CD4-positive, alpha-beta T cell (primary cell): ENCODE measurements around the gene CFAP52. TPM values are rescaled to one million over a fixed set of nuclear protein-coding genes. Genes with fewer than 3 reads are reported as not detected.

ENCODE experiments used
- ATAC-seq: fragments of 200-7000 bp; cut with Tn5 transposase; one replicate; pipeline ENCODE4 v1.10.0; 2022; ENCODE audit warnings: mild to moderate bottlenecking; ENCODE audit not compliant: poor library complexity
- CTCF ChIA-PET: fragments of 350-600 bp; sonication (Branson Sonifier 250); formaldehyde crosslinking; loops from one replicate; lab custom pipeline; 2021; ENCODE audit warnings: antibody characterized with exemption, inconsistent platforms; lab: Charles Lee
- POLR2A ChIA-PET: fragments of 350-600 bp; sonication (Branson Sonifier 250); formaldehyde crosslinking; loops from one replicate; lab custom pipeline; 2021; ENCODE audit warnings: antibody characterized with exemption, inconsistent platforms; lab: Charles Lee
- DNase-seq, 14 experiments: peaks; one replicate each; pipeline ENCODE4 v3.0.0-alpha.2; 2013 to 2020; ENCODE audit warnings: mixed read lengths in 2 of 14
- H3K27ac ChIP-seq, 2 donors: one replicate each; pipeline versions ENCODE4 v1.5.1 to v1.7.0; 2013; ENCODE audit warnings: low read length in 2 of 2, low read depth in 1 of 2, mild to moderate bottlenecking in 1 of 2
- H3K27me3 ChIP-seq, 2 experiments: 1 replicate in 1 of 2; 2 replicates in 1 of 2; pipeline versions ENCODE4 v1.6.1 to v1.7.0; 2013; ENCODE audit warnings: low read length in 2 of 2, control low read depth in 1 of 2, mild to moderate bottlenecking in 1 of 2, moderate library complexity in 1 of 2; ENCODE audit not compliant: insufficient read depth in 2 of 2, control insufficient read depth in 1 of 2
- H3K36me3 ChIP-seq: one replicate; pipeline ENCODE4 v1.6.1; 2013; ENCODE audit warnings: low read length, control low read depth; ENCODE audit not compliant: insufficient read depth
- H3K4me1 ChIP-seq: one replicate; pipeline ENCODE4 v1.6.1; 2013; ENCODE audit warnings: low read length, control low read depth; ENCODE audit not compliant: insufficient read depth
- H3K4me3 ChIP-seq: one replicate; pipeline ENCODE4 v1.5.1; 2013; ENCODE audit warnings: mild to moderate bottlenecking, low read length, moderate library complexity
- H3K9me3 ChIP-seq, 2 experiments: 1 replicate in 1 of 2; 2 replicates in 1 of 2; pipeline versions ENCODE4 v1.6.1 to v1.7.0; 2013; ENCODE audit warnings: low read length in 2 of 2, mild to moderate bottlenecking in 2 of 2, control low read depth in 1 of 2, moderate library complexity in 1 of 2; ENCODE audit not compliant: control insufficient read depth in 1 of 2, insufficient read depth in 1 of 2
- H3K27ac Mint-ChIP-seq: one replicate; pipeline ENCODE4 v1.8.0; 2020; ENCODE audit warnings: mixed read lengths
- H3K27me3 Mint-ChIP-seq: one replicate; pipeline ENCODE4 v1.8.0; 2021; ENCODE audit warnings: mixed read lengths
- H3K36me3 Mint-ChIP-seq: one replicate; pipeline ENCODE4 v1.8.0; 2021; ENCODE audit warnings: low read depth, mixed read lengths
- H3K4me1 Mint-ChIP-seq: one replicate; pipeline ENCODE4 v1.8.0; 2021; ENCODE audit warnings: low read depth, mixed read lengths
- H3K4me3 Mint-ChIP-seq: one replicate; pipeline ENCODE4 v1.8.0; 2020; ENCODE audit warnings: mild to moderate bottlenecking, mixed read lengths
- H3K9me3 Mint-ChIP-seq: one replicate; pipeline ENCODE4 v1.8.0; 2020; ENCODE audit warnings: mixed read lengths
- CTCF ChIP-seq: fragments of 200-600 bp; IDR thresholded peaks from one replicate; pipeline ENCODE4 v1.8.0; 2022; ENCODE audit warnings: antibody characterized with exemption, mild to moderate bottlenecking
- intact Hi-C, 2 experiments: fragments of 100-400 bp; cut with DNase I in 1 of 2; cut with micrococcal nuclease in 1 of 2; formaldehyde crosslinking; loops; one replicate each; pipeline versions ENCODE4 v1.15.1 to v1.9.0; 2023 to 2025; cut with DNase I, micrococcal nuclease
- total RNA-seq, 174 experiments: library from RNA in 2 of 174; stranded (reverse) in 2 of 174; gene quantifications; one replicate each; pipeline ENCODE4 v1.2.3 and lab custom pipeline; 2021 to 2026

Gene CFAP52
- total RNA-seq, 2 experiments from 2014 or later = not detected

- CTCF ChIA-PET = no interaction called here
- Mint-ChIP-seq H3K9me3 (no peaks in the 10 kb centered on the region), H3K36me3 (peaks cover 50% of the 10 kb centered on the region), H3K4me3 (no peak overlapping the region), H3K4me1 (peaks cover 46% of the 10 kb centered on the region), H3K27me3 (no peaks in the 10 kb centered on the region), H3K27ac (no peak overlapping the region)
- Histone ChIP-seq H3K9me3 (no peaks in the 10 kb centered on the region), H3K27ac (no peak overlapping the region), H3K4me1 (peaks cover 9% of the 10 kb centered on the region), H3K27me3 (no peaks in the 10 kb centered on the region), H3K36me3 (peaks cover 18% of the 10 kb centered on the region), H3K4me3 (no peak overlapping the region)
- no peak for DNase-seq
- intact Hi-C loops = no loop called here
- no peak for TF ChIP-seq CTCF
- ATAC-seq = no peak
- POLR2A ChIA-PET = no interaction called here
These were observed 7.4 kb upstream of the CFAP52 start for GRCh38 chr17:9568957-9569588.

GRCh38 chr17:9571201-9571600, 5.2 kb upstream of the CFAP52 start:
- Mint-ChIP-seq H3K9me3 (no peaks in the 10 kb centered on the region), H3K4me1 (peaks cover 38% of the 10 kb centered on the region), H3K36me3 (peaks cover 44% of the 10 kb centered on the region), H3K4me3 (no peak overlapping the region), H3K27ac (no peak overlapping the region), H3K27me3 (no peaks in the 10 kb centered on the region)
- ATAC-seq (no peak), DNase-seq (no peak)
- ChIA-PET POLR2A (no interaction called here), CTCF (no interaction called here)
- H3K4me3 ChIP-seq = no peak overlapping the region
- no peaks in the 10 kb centered on the region for H3K9me3 ChIP-seq
- no peaks in the 10 kb centered on the region for H3K27me3 ChIP-seq
- no peak for TF ChIP-seq CTCF
- peaks cover 18% of the 10 kb centered on the region for H3K36me3 ChIP-seq
- intact Hi-C loops = loop anchor here in 1 of 2 experiments (10.0 kb wide), 1 partner anchor 1136 kb away; the partner anchor contains the start of gene NDEL1
- H3K4me1 ChIP-seq = peaks cover 11% of the 10 kb centered on the region
- H3K27ac ChIP-seq = no peak overlapping the region

GRCh38 chr17:9575381-9576101, 901 bp upstream of the CFAP52 start, which contains the start of gene STX8:
TSS of gene STX8 (minus strand) at chr17:9575820. CDS start at chr17:9575808, 12 bp downstream.
- Histone ChIP-seq H3K27me3 (no peaks in the 10 kb centered on the region), H3K9me3 (no peaks in the 10 kb centered on the region), H3K27ac (peak within 1 kb of the TSS in 1 of 2 donors; percentile 29), H3K4me3 (peak within 1 kb of the TSS; percentile 91), H3K4me1 (peaks cover 14% of the 10 kb centered on the region), H3K36me3 (peaks cover 4% of the 10 kb centered on the region)
- peak within 1 kb of the TSS; percentile 99 for H3K4me3 Mint-ChIP-seq
- POLR2A ChIA-PET = interaction anchor here (1.2 kb wide), 1 partner anchor 10 kb away, joined by 5 read pairs; no protein-coding TSS in a partner anchor
- ATAC-seq = peak; percentile 68
- CTCF ChIA-PET = interaction anchor here (0.6 to 1.5 kb wide), 3 partner anchors 9 to 656 kb away, joined by 3 to 5 read pairs (median 3); no protein-coding TSS in a partner anchor
- peak; percentile 59 to 83 (median 70) for DNase-seq
- H3K36me3 Mint-ChIP-seq = peaks cover 8% of the 10 kb centered on the region
- peak within 1 kb of the TSS; percentile 65 for H3K27ac Mint-ChIP-seq
- intact Hi-C loops = loop anchor here in 1 of 2 experiments (10.0 kb wide), 1 partner anchor 1141 kb away; the partner anchor contains the start of gene NDEL1
- no peaks in the 10 kb centered on the region for H3K9me3 Mint-ChIP-seq
- no peaks in the 10 kb centered on the region for H3K27me3 Mint-ChIP-seq
- no peak for TF ChIP-seq CTCF
- H3K4me1 Mint-ChIP-seq = peaks cover 42% of the 10 kb centered on the region
